ENCODE data around the gene AZU1.

AZU1 gene

DNA sequence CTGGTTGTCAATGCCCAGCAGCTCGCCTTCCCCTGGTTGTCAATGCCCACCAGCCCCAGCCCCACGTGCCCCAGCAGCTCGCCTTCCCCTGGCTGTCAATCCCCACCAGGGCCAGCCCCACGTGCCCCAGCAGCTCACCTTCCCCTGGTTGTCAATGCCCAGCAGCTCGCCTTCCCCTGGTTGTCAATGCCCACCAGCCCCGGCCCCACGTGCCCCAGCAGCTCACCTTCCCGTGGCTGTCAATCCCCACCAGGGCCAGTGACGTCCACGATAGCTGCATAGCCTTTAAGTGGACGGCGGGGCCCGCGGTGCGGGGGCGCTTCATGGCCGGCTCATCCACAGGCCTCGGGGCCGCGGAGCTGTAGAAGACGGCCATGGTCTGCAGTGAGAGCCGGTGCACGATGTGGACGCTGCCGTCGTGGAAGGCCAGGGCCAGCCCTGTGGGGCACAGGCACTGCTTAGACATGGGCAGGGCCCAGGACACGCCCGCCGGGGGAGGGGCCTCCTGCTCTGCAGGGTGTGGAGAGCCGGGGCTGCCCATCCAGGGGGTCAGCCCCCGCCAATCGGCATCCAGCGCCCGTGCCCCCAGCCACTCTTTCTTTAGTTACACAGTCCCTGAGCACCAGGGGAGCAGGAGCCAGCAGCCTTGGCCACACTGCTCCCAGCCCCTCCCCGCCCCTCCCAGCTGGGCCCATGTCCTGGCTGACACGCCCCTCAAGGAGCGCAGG is 52.2 kb downstream of the AZU1 start:
- TF ChIP-seq, protein P1, sequence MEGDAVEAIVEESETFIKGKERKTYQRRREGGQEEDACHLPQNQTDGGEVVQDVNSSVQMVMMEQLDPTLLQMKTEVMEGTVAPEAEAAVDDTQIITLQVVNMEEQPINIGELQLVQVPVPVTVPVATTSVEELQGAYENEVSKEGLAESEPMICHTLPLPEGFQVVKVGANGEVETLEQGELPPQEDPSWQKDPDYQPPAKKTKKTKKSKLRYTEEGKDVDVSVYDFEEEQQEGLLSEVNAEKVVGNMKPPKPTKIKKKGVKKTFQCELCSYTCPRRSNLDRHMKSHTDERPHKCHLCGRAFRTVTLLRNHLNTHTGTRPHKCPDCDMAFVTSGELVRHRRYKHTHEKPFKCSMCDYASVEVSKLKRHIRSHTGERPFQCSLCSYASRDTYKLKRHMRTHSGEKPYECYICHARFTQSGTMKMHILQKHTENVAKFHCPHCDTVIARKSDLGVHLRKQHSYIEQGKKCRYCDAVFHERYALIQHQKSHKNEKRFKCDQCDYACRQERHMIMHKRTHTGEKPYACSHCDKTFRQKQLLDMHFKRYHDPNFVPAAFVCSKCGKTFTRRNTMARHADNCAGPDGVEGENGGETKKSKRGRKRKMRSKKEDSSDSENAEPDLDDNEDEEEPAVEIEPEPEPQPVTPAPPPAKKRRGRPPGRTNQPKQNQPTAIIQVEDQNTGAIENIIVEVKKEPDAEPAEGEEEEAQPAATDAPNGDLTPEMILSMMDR (conservative IDR thresholded peaks at IDR 0.05; ENCODE audit: low read depth, low read length), result no peak
- no peak overlapping the region for H3K4me3 ChIP-seq (ENCODE audit: low read depth, low read length)
- DNase-seq (ENCODE audit: low read depth), result no peak

Measured in choroid plexus epithelial cell (primary cell).